Ovary (tissue), 3 donors: ENCODE measurements around the gene SAMD10.

Source experiments
- EP300 ChIP-seq: sonication (generic); formaldehyde crosslinking; IDR thresholded peaks from one replicate; pipeline ENCODE4 v1.6.1; 2017; ENCODE audit warnings: antibody characterized with exemption
- POLR2A ChIP-seq: fragments of 450-650 bp; IDR thresholded peaks from one replicate; pipeline ENCODE4 v1.6.1; 2017; ENCODE audit warnings: antibody characterized with exemption, mild to moderate bottlenecking, moderate library complexity
- TF ChIP-seq, protein P1 (sequence below), 3 donors: fragments of 450-650 bp in 2 of 3; fragments of 200-600 bp in 1 of 3; IDR thresholded peaks; one replicate each; pipeline versions ENCODE4 v1.5.1 to v1.8.0; 2016 to 2022; ENCODE audit warnings: antibody characterized with exemption in 3 of 3, mild to moderate bottlenecking in 1 of 3
- donor health status: DM: no; HTN: no; CAD: no.

DNA sequence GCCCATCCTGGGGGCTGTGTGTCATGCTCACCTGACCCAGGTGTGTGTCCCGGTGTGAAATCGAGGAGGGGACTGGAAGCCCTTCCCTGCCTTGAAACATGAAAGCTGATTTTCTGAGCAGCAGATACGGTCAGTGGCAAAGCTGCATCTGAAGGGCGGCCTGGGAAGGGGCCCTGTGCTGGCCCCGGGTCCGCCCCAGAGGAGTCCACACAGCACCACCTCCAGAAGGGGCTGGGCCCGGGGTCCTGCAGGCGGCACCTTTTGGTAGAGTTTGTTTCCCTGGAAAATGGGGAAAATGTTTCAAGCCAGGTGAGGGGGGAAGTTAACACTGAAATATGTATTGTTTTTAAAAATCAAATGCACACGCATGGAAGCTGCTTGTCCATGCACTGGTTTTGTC is 44.0 kb downstream of the SAMD10 start:
- TF ChIP-seq, protein P1, sequence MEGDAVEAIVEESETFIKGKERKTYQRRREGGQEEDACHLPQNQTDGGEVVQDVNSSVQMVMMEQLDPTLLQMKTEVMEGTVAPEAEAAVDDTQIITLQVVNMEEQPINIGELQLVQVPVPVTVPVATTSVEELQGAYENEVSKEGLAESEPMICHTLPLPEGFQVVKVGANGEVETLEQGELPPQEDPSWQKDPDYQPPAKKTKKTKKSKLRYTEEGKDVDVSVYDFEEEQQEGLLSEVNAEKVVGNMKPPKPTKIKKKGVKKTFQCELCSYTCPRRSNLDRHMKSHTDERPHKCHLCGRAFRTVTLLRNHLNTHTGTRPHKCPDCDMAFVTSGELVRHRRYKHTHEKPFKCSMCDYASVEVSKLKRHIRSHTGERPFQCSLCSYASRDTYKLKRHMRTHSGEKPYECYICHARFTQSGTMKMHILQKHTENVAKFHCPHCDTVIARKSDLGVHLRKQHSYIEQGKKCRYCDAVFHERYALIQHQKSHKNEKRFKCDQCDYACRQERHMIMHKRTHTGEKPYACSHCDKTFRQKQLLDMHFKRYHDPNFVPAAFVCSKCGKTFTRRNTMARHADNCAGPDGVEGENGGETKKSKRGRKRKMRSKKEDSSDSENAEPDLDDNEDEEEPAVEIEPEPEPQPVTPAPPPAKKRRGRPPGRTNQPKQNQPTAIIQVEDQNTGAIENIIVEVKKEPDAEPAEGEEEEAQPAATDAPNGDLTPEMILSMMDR (IDR thresholded peaks at IDR 0.05), result no peak
- TF ChIP-seq POLR2A, result no peak
- no peak for TF ChIP-seq EP300
